ENCODE results near the gene PXDN. TPM values are rescaled to one million over a fixed set of nuclear protein-coding genes. Genes with fewer than 3 reads are reported as not detected.

The PXDN gene
- total and polyA plus RNA-seq, 2 of the 4 experiments (the other 2 are of a cell fraction) = 153 to 332 TPM

GRCh38 chr2:1658394-1659151 lies 85.7 kb downstream of the PXDN start:
- Histone ChIP-seq H2AK5ac (ENCODE audit: low read depth, low read length) (no peak overlapping the region), H4K5ac (ENCODE audit: low read depth, low read length) (no peak overlapping the region), H3K4me3 (ENCODE audit: insufficient read depth, low read depth, low read length) (no peak overlapping the region), H4K20me1 (ENCODE audit: insufficient read depth, low read length) (peaks cover 33% of the 10 kb centered on the region), H4K91ac (ENCODE audit: insufficient read depth, low read depth, low read length) (no peak overlapping the region), H2BK5ac (ENCODE audit: low read depth, low read length, poor library complexity, severe bottlenecking) (no peak overlapping the region), H4K8ac (ENCODE audit: low read depth in 2 of 2, low read length in 2 of 2) (no peak overlapping the region), H3K79me1 (ENCODE audit: low read depth in 1 of 2, low read length in 2 of 2) (peaks cover 34 to 80% of the 10 kb centered on the region in 2 experiments), H2AFZ (replicated peaks; ENCODE audit: low read length, poor library complexity) (no peak overlapping the region), H3K4me1 (ENCODE audit: control insufficient read depth, insufficient read depth, low read length) (peaks cover 20% of the 10 kb centered on the region), H3K4ac (ENCODE audit: low read depth, low read length) (0 out of 2 replicates have a peak overlapping the region, but pooled peaks have one; percentile 47), H3K27me3 (ENCODE audit: control insufficient read depth, insufficient read depth, low read length) (no peaks in the 10 kb centered on the region), H3K36me3 (ENCODE audit: control insufficient read depth, insufficient read depth, low read length) (peaks cover 51% of the 10 kb centered on the region), H3K27ac (ENCODE audit: insufficient read depth, low read length) (no peak overlapping the region), H2BK120ac (ENCODE audit: low read depth, low read length) (peak overlapping the region; percentile 19; the same call in 1 of the 2 replicates), H2BK20ac (ENCODE audit: low read depth, low read length) (no peak overlapping the region), H3K9me1 (ENCODE audit: insufficient read depth, low read length) (peaks cover 17% of the 10 kb centered on the region), H2AK9ac (replicated peaks; ENCODE audit: low read depth, low read length, poor library complexity) (no peak overlapping the region), H3K14ac (replicated peaks; ENCODE audit: low read depth, low read length) (no peak overlapping the region; the same call in 1 of the 2 replicates), H2BK15ac (ENCODE audit: low read depth, low read length) (no peak overlapping the region), H3K56ac (ENCODE audit: extremely low read depth, insufficient read depth, low read length) (no peak overlapping the region), H3K4me2 (ENCODE audit: low read depth, low read length) (no peak overlapping the region), H3K23ac (ENCODE audit: low read depth, low read length) (no peak overlapping the region), H3K9me3 (ENCODE audit: control insufficient read depth, insufficient read depth, low read length) (no peaks in the 10 kb centered on the region), H3K18ac (ENCODE audit: low read depth, low read length) (no peak overlapping the region), H3K9ac (ENCODE audit: low read depth, low read length) (no peak overlapping the region)
- WGBS, 2 experiments (ENCODE audit: extremely low coverage in 2 of 2, insufficient read length in 1 of 2) = 80% methylated on average over 12 of the region's 26 CpGs; no CpG with 5 or more reads in 1 of the 2 experiments
- dilution Hi-C loops (cut with HindIII; ENCODE audit: low sequenced_read_pairs, unreplicated experiment) = no loop called here
- ChIA-PET CTCF (no interaction called here), POLR2A (ENCODE audit: unreplicated experiment) (no interaction called here)
- no peak for ATAC-seq (ENCODE audit: low read depth)
- no TSS peak for BruUV-seq (replicated peaks)
- DNase-seq = no peak
- in situ Hi-C loops (cut with MboI; ENCODE audit: low sequenced_read_pairs) = no loop called here
- intact Hi-C loops (cut with micrococcal nuclease) = no loop called here
- TF ChIP-seq RCOR1 (IDR thresholded peaks at IDR 0.05; ENCODE audit: insufficient replicate concordance, low read length) (no peak), CTCF (conservative IDR thresholded peaks at IDR 0.05; ENCODE audit: low read depth, low read length) (no peak), NFE2L2 (IDR thresholded peaks at IDR 0.05; ENCODE audit: low read depth, low read length) (no peak), CHD1 (IDR thresholded peaks at IDR 0.05; ENCODE audit: low read depth, low read length) (no peak), BHLHE40 (IDR thresholded peaks at IDR 0.05; ENCODE audit: low read depth, low read length) (no peak), MXI1 (IDR thresholded peaks at IDR 0.05; ENCODE audit: borderline replicate concordance, low read depth, low read length) (no peak), FOS (IDR thresholded peaks at IDR 0.05; ENCODE audit: low read depth, low read length) (no peak), SMC3 (IDR thresholded peaks at IDR 0.05; ENCODE audit: low read depth, low read length) (no peak), ELK1 (IDR thresholded peaks at IDR 0.05; ENCODE audit: borderline replicate concordance, low read depth, low read length) (no peak), POLR2A (IDR thresholded peaks at IDR 0.05; ENCODE audit: low read depth, low read length) (no peak), RAD21 (IDR thresholded peaks at IDR 0.05; ENCODE audit: low read length) (no peak), USF2 (IDR thresholded peaks at IDR 0.05; ENCODE audit: low read depth, low read length) (no peak), MAFK (IDR thresholded peaks at IDR 0.05; ENCODE audit: low read depth, low read length) (no peak), RFX5 (IDR thresholded peaks at IDR 0.05; ENCODE audit: low read depth, low read length) (no peak), MAZ (IDR thresholded peaks at IDR 0.05; ENCODE audit: borderline replicate concordance, low read depth, low read length) (no peak)
